GM10266 (cell line): ENCODE data around the gene SPINT2.

Experiments used
- DNase-seq: peaks from one replicate; pipeline ENCODE4 v3.0.0; 2012; ENCODE audit errors: extremely low spot score
- TF ChIP-seq, protein P1 (sequence below): IDR thresholded peaks from 2 replicates; pipeline ENCODE4 v1.5.1; 2012; ENCODE audit warnings: mild to moderate bottlenecking, low read depth; ENCODE audit not compliant: control insufficient read depth, insufficient read depth; ENCODE audit errors: missing control alignments

SPINT2 gene

DNA sequence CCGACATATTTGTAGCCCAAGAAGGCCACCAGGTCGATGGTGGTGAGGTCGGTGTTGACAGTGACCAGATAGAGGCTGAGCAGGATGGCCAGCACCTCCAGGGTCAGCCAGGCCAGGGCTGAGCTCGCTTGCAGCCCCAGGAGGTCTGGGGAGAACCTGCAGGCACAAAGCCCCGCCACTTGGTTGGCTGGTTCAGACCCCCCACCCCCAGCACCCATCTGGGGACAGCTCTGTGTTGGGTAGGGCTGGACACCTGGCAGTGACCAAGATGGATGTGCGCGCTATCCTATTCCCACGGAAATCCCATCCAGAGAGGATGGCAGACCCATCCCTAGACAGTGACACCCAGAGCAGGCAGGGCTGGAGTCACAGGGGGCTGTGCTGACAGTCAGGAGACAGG, 43.2 kb downstream of the SPINT2 start:
- TF ChIP-seq, protein P1, sequence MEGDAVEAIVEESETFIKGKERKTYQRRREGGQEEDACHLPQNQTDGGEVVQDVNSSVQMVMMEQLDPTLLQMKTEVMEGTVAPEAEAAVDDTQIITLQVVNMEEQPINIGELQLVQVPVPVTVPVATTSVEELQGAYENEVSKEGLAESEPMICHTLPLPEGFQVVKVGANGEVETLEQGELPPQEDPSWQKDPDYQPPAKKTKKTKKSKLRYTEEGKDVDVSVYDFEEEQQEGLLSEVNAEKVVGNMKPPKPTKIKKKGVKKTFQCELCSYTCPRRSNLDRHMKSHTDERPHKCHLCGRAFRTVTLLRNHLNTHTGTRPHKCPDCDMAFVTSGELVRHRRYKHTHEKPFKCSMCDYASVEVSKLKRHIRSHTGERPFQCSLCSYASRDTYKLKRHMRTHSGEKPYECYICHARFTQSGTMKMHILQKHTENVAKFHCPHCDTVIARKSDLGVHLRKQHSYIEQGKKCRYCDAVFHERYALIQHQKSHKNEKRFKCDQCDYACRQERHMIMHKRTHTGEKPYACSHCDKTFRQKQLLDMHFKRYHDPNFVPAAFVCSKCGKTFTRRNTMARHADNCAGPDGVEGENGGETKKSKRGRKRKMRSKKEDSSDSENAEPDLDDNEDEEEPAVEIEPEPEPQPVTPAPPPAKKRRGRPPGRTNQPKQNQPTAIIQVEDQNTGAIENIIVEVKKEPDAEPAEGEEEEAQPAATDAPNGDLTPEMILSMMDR, result no peak
- DNase-seq, result no peak

DNA sequence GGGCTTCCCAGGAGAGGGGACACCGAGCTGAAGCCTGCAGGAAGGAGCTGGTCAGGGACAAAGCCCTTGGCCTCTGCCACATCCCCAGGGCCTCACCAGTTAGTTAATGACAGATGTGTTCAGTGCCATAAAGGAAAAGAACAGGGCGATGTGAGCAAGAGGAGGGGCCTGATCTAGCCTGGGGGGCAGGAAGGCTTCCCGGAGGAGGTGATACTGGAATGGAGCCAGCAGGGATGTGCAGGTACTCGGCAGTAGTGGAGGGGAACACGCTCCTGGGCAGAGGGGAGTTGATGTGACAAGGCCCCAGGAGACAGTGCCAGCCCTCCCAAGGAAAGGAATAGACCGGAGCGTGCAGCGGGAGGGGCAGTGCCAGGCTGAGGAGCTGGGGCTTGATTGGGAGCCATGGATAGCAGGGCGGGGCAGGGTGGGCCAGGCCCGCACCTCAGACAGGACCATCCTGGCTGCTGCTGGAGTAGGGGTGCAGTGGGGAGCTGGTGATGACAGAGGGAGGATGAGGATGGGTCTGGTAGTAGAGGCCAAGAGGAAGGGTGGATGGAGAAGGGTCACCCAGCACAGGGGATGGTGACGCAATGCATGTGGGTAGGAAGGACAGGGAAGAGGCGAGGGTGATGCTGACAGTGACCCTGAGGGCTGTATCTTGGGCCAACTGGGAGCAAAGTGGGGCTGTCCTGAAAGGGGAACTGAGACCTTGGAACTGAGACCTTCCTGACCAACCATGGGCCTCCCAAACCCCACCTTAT, 43.8 kb downstream of the SPINT2 start:
- DNase-seq, result no peak
- TF ChIP-seq, protein P1, result no peak

DNA sequence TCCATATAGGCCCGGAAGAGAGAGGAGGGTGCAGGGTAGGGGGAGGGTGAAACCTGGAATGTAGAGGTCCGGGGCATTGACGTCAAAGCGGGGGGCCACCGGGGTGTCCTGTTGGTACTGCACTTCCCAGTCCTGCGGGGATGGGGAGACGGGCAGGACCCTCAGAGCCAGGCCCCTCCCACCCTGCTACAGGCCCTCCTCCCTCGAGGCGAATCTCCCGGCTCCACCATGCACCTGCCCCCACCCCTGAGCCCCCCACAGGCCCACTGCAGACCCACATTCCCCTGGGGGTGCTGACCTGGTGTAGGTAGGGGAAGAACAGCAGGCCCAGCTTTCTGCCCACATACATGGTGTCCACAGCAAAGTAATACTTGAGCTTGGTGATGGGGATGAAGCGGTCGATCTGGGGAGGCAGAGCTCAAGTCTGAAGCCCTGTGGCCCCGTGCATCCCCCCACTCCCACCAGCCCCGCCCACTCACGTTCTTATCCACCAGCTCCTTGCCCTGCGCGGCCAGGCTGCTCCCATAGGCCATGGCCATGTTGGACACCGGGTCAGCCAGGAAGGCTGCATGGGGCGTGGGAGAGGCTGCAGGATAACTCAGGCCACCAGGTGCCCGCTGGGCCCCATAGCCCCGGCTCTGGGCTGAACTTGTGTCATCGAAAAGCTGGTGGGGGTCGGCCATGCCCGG, 44.7 kb downstream of the SPINT2 start:
- TF ChIP-seq, protein P1, result no peak
- DNase-seq, result no peak

DNA sequence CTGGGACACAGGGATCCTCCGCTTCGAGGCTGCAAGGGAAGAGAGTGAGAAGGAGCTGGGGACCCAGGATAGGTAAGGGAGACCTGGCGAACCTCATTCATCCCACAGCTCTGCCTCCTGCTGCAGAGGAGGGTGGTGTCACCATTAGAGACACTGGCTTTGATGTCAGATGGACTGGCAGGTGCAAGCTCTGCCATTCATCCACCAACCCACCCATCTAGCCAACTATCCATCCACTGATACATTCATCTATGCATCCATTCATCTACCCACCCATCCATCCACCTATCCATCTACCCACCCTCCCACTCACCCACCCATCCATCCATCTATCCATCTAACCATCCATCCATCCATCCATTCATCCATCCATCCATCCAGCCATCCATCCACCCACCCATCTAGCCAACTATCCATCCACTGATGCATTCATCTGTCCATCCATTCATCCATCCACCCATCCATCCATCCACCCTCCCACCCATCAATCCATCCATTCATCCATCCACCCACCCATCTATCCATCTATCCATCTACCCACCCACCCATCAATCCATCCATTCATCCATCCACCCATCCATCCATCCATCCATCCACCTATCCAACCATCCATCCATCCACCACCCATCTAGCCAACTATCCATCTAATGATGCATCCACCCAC, 45.4 kb downstream of the SPINT2 start:
- TF ChIP-seq, protein P1, result no peak
- DNase-seq, result no peak

DNA sequence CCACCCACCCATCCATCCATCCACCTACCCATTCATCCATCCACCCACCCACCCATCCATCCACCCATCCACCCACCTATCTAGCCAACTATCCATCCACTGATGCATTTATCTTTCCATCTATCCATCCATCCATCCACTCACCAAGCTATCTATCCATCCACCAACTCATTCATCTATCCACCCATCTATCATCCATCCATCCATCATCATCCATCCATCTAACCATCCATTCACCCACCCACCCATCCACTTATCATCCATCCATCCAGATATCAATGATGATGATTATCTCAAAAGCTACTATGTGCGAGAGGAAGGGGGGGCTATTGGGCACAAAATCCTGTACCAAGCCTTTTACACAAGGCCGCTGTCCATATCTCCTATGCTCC, 45.9 kb downstream of the SPINT2 start:
- TF ChIP-seq, protein P1, result no peak

DNA sequence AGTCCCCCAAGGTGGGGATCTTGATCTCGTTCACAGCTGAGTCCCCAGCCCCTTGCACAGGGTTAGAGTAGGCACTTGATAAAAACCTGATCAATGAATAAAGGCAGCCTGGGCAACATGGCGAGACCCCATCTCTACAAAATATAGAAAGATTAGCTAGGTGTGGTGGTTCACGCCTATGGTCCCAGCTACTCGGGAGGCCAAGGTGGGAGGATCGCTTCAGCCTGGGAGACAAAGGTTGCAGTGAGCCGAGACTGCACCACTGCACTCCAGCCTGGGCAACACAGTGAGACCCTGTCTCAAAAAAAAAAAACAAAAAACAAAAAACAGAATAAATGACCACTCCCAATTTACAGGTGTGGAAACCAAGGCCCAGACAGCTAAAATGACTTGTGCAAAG, 46.6 kb downstream of the SPINT2 start:
- TF ChIP-seq, protein P1, result no peak
- no peak for DNase-seq

More for the DNA sequence above, 45.9 kb downstream of the SPINT2 start:
- DNase-seq, result no peak
